ENCODE measurements around the gene GNA15. TPM values are rescaled to one million over a fixed set of nuclear protein-coding genes. Genes with fewer than 3 reads are reported as not detected.

Gene GNA15
- total RNA-seq, 1 experiment from 2014 or later: 0.19 TPM

DNA sequence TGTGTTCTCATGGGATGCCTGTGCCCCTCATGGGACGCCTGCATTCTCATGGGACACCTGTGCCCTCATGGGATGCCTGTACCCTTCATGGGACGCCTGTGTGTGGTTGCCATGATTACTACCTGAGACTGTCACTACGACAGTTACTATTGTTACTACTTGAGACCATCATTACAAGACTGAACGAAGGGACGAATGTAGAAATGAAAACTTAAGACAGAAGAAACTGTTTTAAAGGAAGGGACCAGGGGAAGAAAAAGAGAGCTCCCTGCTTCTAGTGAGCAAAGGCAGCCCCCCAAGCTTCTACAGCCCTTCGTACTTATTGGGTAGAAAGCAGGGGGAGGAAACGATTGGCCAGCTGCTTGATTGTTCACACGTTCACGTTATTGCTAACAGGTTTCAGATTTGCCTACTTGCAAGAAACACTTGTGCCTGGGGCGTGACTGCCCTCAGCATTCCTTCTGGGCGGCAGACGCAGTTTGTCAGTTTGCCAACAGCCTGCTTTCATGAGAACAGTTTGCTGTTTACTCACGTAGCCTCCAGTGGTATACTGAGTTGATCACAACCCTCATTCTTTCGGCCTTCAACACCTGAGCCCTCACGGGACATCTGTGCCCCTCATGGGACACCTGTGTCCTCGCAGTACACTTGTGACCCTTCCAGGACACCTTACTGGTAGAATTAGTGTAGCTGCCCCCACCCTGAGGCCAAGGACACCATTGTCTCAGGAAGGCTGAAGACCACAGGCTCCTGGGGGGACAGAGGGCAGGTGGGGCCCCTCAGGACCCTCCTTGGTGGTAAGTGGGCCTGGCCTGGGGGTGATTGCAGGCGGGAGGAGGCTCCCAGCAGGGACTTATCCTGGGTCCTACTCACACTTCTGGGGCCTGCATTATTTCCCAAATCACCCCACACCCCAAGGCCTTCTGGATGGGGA, 40.2 kb downstream of the GNA15 start:
- peak; percentile 92 for DNase-seq (ENCODE audit: low spot score)

DNA sequence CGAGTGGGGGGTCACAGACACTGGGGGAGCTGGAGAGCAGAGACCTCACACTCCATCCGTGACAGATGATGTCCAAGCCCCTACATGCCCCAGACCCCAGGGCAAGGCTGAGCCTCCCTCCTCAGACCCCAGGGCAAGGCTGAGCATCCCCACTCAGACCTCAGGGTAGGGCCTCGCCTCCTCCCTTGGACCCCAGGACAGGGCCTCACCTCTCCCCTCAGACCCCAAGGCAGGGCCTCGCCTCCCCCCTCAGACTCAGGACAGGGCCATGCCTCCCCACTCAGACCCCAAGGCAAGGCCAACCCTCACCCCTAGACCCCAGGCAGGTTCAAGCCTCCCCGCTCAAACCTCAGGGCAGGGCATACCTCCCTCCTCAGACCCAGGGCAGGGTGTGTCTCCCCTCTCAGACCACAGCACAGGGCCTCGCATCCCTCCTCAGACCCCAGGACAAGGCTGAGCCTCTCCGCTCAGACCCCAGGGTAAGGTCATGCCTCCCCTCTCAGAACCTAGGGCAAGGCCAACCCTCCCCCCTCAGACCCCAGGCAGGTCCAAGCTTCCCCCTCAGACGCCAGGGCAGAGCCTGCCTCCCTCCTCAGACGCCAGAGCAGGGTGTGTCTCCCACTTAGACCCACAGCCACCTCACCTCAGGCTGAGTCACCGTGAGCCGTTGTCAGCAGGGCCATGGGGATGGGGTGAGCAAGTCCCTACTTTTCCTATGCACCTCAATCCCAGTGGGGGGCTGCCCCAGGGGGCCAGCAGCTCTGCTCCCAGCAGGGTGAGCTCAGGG, 41.1 kb downstream of the GNA15 start:
- peak; percentile 95 for DNase-seq (ENCODE audit: low spot score)

DNA sequence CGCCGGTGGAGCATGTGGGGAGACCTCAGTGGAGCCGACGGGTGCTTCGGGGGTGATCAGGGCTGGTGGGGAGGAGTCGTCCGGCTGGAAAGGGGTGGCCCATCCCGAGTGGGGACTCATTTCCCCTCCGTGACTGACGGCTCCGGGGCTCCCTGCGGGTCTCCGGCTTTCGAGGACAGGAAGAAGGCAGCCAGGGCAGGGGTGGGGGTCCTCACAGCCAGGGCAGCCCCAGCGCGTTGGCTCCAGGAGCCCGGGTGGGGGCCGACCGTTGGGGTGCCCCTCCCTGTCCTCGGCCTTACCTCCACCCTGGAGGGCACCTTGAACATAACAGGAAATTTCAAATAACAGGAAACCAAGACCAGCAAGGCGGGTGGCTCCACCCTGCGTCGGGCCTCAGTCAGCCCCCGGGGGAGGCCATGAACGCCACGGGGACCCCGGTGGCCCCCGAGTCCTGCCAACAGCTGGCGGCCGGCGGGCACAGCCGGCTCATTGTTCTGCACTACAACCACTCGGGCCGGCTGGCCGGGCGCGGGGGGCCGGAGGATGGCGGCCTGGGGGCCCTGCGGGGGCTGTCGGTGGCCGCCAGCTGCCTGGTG, 42.6 kb downstream of the GNA15 start, which contains the start of gene S1PR4:
TSS of gene S1PR4 (plus strand) at position 393 of the 596 bp plus-strand sequence. CDS start at position 417, 24 bp downstream.
- no peak for DNase-seq (ENCODE audit: low spot score)

DNA sequence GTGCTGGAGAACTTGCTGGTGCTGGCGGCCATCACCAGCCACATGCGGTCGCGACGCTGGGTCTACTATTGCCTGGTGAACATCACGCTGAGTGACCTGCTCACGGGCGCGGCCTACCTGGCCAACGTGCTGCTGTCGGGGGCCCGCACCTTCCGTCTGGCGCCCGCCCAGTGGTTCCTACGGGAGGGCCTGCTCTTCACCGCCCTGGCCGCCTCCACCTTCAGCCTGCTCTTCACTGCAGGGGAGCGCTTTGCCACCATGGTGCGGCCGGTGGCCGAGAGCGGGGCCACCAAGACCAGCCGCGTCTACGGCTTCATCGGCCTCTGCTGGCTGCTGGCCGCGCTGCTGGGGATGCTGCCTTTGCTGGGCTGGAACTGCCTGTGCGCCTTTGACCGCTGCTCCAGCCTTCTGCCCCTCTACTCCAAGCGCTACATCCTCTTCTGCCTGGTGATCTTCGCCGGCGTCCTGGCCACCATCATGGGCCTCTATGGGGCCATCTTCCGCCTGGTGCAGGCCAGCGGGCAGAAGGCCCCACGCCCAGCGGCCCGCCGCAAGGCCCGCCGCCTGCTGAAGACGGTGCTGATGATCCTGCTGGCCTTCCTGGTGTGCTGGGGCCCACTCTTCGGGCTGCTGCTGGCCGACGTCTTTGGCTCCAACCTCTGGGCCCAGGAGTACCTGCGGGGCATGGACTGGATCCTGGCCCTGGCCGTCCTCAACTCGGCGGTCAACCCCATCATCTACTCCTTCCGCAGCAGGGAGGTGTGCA, 43.3 kb downstream of the GNA15 start:
- DNase-seq (ENCODE audit: low spot score): no peak

DNA sequence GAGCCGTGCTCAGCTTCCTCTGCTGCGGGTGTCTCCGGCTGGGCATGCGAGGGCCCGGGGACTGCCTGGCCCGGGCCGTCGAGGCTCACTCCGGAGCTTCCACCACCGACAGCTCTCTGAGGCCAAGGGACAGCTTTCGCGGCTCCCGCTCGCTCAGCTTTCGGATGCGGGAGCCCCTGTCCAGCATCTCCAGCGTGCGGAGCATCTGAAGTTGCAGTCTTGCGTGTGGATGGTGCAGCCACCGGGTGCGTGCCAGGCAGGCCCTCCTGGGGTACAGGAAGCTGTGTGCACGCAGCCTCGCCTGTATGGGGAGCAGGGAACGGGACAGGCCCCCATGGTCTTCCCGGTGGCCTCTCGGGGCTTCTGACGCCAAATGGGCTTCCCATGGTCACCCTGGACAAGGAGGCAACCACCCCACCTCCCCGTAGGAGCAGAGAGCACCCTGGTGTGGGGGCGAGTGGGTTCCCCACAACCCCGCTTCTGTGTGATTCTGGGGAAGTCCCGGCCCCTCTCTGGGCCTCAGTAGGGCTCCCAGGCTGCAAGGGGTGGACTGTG, 44.0 kb downstream of the GNA15 start:
- no peak for DNase-seq (ENCODE audit: low spot score)

DNA sequence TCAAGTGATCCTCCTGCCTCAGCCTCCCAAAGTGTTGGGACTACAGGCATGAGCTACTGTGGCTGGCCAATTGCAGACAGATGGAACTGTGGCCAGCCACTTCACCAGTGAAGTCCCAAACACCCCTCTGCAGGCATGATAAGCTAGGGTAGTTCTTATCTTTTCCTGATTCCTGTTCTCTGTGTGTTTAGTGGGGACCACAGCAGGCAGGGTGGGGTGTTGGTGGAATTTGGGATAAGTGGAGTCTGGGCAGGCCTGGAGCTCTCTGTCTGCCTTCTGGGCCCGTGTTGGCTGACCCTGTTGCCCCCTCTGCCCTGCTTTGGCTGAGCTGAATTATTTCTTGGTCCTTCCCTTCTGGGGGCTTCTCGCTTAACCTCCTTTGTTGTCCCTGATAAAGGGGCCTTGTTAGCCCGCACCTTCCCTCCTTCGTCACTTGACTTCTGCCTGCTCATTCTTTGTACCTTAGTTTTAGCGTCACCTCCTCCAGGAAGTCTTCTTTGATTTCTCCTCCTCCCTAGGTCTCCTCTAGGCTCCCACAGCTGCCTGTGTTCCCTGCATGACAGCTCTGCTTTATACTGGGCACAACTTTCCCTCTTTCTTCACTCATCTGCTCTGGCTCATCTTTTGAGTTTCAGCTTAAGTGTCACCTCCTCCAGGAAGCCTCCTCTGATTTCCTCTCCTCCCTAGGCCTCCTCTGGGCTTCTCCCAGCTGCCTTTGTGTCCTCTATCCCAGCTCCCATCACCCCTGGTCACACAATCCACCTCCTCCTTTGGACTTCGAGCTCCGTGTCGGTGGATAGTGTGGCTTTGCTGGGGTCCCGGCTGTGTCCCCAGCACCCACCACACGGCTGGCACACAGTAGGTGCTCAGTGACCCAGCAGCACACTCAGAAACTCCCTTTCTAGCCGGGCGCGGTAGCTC, 48.1 kb downstream of the GNA15 start:
- no peak for DNase-seq (ENCODE audit: low spot score)

DNA sequence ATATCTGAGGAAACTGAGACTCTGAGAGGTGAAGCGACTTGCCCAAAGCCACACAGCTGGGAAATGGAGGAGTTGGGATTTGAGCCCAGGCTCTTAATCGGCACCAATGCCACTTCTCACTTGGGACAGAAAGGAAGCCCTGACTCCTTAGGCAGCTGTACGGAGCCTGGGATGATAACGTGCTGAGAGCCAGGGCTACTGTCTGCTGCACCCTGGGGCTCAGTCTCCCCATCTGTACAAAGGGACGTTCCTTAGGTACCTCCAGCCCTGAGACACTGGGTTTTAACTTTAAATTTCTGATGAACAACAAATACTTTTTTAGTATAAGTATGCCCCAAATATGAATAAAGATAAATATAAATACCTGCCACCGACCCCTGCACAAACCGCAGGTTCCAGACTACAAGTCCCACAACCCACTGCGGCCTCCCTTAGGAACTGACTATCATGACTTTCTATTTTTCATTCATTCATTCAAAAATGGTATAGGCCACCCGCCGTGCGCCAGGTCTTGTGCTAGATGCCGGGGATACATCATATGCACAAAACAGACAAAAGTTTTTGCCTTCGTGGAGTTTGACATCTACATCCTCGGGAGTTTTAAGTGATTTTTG, 49.1 kb downstream of the GNA15 start:
- DNase-seq (ENCODE audit: low spot score): peak; percentile 19

DNA sequence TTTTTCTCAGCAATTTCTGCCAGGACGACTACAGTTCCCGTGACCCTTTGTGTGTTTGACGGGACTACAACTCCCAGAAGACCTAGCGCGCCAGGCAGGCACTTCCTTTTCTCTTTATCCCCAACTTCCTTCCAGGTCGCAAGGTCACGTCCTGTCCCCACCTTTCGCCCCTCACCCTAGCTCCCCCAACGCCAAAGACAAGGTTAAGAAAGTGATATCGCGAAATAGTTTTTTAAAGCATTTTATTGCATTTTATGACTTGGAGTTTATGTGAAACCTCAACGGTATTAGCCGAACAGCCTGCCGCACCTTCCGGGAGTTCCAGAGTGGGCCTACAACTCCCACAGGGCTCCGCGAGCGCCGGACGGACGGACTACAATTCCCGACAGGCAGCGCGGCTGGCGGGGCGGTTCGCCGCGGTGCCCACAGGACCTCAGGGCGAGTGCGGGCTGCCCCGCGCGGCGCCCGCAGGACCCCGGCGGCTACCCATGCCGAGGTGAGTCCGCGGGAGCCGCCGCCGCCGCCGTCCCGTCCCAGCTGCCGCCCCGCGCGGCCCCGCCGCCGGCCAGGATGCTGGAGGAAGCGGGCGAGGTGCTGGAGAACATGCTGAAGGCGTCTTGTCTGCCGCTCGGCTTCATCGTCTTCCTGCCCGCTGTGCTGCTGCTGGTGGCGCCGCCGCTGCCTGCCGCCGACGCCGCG, 49.8 kb downstream of the GNA15 start, which contains the start of gene NCLN:
TSS of gene NCLN (plus strand) at position 470 of the 699 bp plus-strand sequence. CDS start at position 571, 101 bp downstream.
- peak; percentile 98 for DNase-seq (ENCODE audit: low spot score)

DNA sequence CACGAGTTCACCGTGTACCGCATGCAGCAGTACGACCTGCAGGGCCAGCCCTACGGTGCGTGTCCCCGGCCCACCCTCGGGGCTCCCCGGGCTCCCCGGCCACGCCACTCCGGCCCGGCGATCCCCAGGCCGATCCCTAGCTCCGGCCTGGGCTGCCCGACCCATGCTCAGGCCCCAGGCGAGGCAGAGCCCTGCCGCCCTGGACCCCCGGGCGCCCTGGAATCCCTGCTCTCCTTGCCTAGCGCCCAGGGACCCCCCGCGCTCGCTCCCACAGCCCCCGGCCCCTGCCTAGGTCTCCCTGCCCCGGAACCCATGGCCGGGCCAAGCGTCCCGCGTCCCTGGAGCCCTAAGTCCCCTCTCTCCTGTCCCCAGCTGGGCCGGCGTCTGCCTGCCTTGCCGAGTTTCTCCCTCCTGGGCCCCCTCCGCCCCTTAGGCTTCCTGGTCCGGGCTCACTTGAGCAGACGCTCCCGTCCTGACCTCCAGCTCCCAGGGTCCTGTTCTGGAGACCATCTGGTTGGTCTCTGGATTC, 50.4 kb downstream of the GNA15 start:
- no peak for DNase-seq (ENCODE audit: low spot score)

DNA sequence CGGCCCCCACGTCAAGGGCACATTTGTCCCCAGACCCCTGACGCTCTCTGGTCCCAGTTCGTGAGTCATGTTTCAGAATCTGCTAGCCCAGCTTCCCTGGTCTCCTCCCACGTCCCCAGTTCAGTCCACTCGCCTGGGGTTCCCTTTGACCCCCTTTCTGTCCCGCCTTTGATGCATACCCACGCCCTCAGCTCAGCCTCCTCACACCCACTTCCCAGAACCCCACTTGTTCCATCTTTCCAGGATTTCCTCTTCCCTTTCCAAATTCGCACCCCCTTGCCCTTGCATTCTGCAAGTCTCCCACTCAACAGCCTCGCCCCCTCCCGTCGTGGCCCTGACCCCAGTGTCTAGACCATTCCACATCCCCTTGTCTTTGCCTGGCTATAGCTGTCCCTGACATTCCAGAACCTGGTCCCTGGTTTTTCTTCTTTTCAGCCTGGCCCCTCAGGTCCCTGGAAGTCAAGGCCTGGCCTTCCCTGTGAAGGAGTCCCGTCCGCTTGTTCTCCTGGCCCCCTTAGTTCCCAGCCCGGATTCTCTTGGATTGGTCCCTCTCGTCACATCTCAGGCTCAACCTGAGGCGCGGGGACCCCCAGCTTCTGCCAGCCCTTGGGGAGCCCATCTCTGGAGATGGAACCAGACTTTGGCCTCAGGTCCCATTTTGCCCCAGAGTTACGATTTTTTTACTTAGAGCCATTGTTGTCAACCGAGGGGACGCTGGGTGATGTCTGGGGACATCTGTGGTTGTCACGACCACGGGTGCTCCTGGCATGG, 51.2 kb downstream of the GNA15 start:
- DNase-seq (ENCODE audit: low spot score): no peak

DNA sequence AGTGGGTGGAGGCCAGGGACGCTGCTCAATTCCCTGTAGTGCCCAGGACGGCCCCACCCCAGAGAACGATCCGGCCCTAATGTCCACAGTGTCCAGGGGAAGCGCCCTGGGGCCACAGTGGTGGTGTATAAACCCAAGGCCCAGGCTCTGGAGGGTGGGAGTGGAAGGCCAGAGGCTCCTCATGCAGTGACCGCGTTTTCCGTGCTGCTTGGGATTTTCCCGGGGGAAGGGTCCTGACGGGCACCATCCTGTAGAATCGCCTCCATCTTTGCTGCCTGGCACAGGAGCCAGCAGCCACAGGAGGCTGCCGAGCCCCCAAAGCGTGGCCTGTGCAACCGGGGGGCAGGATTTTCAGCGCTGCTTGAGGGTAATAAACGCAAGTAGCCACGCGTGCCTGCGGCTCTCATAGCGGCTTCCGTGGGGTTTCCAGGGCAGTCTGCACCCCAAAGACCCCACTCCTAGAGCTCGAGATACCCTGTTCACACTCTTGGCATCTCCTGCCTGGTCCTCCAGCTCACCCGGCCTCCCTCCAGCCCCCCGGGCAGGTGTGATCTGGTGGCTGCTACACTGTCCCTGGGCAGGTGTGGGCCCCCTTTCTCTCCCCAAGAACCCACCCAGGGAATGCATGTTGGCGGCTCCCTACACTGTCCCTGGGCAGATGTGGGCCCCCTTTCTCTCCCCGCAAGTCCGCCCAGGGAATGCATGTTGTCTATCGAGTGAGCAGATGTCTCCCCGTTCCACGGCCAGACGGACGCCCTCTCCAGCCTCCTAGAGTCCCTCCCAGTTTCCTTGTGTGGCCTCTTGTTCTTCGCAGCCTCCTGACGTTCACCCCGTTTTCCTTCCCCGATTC, 52.1 kb downstream of the GNA15 start:
- DNase-seq (ENCODE audit: low spot score): no peak

DNA sequence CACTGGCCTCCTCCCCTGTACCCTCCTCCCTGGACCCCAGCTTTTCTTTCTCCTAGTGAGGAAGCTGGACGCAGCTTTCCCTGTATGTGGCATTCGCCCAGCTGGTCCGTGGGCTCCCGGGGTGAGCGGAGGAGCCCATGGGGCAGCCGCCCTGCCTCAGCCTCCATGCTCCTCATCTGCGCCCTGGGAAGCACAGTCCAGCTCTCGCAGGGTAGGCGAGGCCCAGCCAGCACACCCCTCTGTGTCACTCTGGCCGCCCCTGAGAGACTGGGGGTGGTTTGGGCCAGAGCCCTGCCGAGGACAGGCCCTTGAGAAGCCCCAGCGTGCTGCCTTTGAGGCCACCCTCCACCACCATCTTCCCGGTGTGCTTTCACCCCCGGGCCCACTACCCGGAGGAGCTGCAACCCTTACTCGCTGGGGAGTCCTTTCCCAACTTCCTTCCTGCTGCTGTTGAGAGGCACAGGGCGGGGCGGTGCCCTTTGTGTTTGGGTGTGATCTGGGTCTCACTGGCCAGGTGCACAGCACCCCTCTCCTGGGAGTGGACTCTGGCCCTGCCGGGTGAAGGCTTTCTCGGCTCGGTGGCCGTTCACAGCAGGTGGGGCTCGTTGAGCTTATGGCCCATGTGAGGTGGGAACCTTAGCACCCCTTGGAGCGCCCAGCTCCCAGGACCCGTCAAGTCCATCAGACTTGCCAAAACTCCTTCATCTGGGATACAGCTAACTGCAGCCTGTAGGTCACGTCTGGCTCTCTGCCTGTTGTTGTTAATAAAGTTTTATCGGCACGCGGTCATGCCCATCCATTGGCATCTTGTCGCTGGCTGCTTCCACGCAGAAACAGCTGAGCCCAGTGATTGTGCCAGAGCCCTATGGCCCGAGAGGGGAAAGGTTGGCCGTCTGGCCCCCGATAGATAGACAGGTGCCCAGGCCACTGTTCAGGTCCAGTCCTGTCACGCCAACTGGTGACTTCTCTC, 53.1 kb downstream of the GNA15 start:
- no peak for DNase-seq (ENCODE audit: low spot score)

DNA sequence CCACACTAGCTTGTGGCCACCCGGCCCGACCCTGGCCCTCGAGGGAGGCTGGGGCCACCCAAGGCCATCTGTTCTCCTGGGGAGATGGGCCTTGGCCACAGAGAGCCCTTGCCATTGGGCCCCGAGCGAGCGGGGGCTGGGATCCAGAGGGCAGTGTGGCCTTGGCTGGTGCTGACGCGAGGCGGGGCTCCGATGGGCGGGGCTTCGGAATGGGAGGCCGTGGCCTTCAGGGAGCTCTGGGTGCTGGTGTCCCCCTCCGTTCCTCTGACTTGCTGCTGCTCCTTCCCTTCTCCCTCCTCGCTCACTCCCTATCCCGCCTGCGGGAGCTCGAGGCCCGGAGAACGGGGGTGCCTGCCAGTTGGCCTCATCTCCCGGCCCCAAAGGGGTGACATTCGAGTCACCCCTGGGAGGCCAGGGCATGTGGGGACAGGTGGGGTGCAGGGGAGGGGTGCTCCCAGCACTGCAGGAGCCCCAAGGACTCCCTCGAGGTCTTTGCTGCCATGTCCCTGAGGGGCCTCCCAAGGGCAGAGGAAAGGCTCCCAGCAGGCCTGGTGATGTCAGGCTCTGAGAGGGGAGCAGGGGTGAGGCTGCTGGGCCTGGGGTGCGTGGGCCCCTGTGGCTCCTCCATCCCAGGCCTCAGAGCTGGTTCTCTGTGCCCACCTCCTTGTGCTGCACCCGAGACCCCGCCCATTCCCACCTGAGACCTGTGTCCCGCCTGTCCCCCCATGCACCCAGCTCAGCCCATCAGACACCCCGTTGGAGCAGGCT, 54.1 kb downstream of the GNA15 start:
- no peak for DNase-seq (ENCODE audit: low spot score)

DNA sequence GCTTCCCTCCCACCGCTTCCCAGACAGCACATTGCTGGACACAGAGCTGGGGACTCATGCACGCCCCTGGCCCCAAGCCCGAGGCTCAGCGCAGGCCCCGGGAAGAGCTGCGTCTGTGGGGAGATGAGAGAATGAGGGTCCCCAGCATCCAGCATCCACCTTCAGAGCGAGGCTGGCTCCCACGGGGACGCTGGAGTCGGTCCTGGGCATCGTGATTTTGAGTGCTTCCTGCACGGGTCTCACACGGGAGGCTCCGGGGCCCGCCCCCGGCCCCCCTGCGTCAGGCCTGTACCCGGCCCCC, 54.6 kb downstream of the GNA15 start:
- no peak for DNase-seq (ENCODE audit: low spot score)
